Activated gamma-delta T cell treated with anti-CD3 and anti-CD28 coated beads, Interleukin-2, amount 50 U/mL, for 16 hours (primary cell): Measurements from ENCODE around the gene PIK3R4.

Experiments used
- DNase-seq: peaks from one replicate; pipeline ENCODE4 v3.0.0-alpha.2; 2020; ENCODE audit warnings: low read depth

Gene PIK3R4

GRCh38 chr3:130688697-130689470, 57.7 kb downstream of the PIK3R4 start:
- DNase-seq, result no peak

- no peak for DNase-seq
Measured at GRCh38 chr3:130688015-130688688, 58.5 kb downstream of the PIK3R4 start.

- DNase-seq, result no peak
Measured at GRCh38 chr3:130687327-130687726, 59.3 kb downstream of the PIK3R4 start.

- no peak for DNase-seq
Measured at GRCh38 chr3:130686833-130687232, 59.8 kb downstream of the PIK3R4 start.

- DNase-seq, result no peak
Measured at GRCh38 chr3:130682131-130682530, 64.5 kb downstream of the PIK3R4 start.

- no peak for DNase-seq
Measured at GRCh38 chr3:130679218-130679617, 67.4 kb downstream of the PIK3R4 start.

GRCh38 chr3:130677343-130677742, 69.3 kb downstream of the PIK3R4 start:
- DNase-seq, result no peak

- no peak for DNase-seq
Measured at GRCh38 chr3:130671545-130672312, 74.9 kb downstream of the PIK3R4 start.

- DNase-seq, result no peak
Measured at GRCh38 chr3:130669740-130670139, 76.9 kb downstream of the PIK3R4 start.

GRCh38 chr3:130663092-130663491, 83.5 kb downstream of the PIK3R4 start:
- DNase-seq, result no peak

GRCh38 chr3:130662501-130662996, 84.1 kb downstream of the PIK3R4 start:
- no peak for DNase-seq

GRCh38 chr3:130661140-130661891, 85.3 kb downstream of the PIK3R4 start:
- no peak for DNase-seq

GRCh38 chr3:130659911-130660310, 86.7 kb downstream of the PIK3R4 start:
- DNase-seq, result no peak

GRCh38 chr3:130658678-130659077, 88.0 kb downstream of the PIK3R4 start:
- no peak for DNase-seq

- no peak for DNase-seq
Measured at GRCh38 chr3:130656627-130657026, 90.0 kb downstream of the PIK3R4 start.

GRCh38 chr3:130654921-130655320, 91.7 kb downstream of the PIK3R4 start:
- DNase-seq, result no peak

- no peak for DNase-seq
Measured at GRCh38 chr3:130654091-130654490, 92.5 kb downstream of the PIK3R4 start.

- DNase-seq, result no peak
Measured at GRCh38 chr3:130649061-130649654, 97.5 kb downstream of the PIK3R4 start.

GRCh38 chr3:130648293-130648692, 98.3 kb downstream of the PIK3R4 start:
- no peak for DNase-seq

- DNase-seq, result no peak
Measured at GRCh38 chr3:130645261-130645660, 101.4 kb downstream of the PIK3R4 start.

GRCh38 chr3:130644628-130645253, 101.9 kb downstream of the PIK3R4 start:
- no peak for DNase-seq
